Activated CD8-positive, alpha-beta T cell treated with anti-CD3 and anti-CD28 coated beads, Interleukin-2, amount 10 ng/mL, durations not matched to agents 7 days and 5 days (primary cell): ENCODE data around the gene KCNIP2. TPM values are rescaled to one million over a fixed set of nuclear protein-coding genes. Genes with fewer than 3 reads are reported as not detected.

Experiments used
- ATAC-seq: fragments of 150-1000 bp; cut with Tn5 transposase; one replicate; pipeline ENCODE4 v1.10.0; 2021; ENCODE audit warnings: moderate library complexity
- CTCF ChIA-PET: fragments of 350-600 bp; sonication (Branson Sonifier 250); formaldehyde crosslinking; loops from one replicate; lab custom pipeline; 2021; ENCODE audit warnings: antibody characterized with exemption; lab: Charles Lee
- POLR2A ChIA-PET: fragments of 350-600 bp; sonication (Branson Sonifier 250); formaldehyde crosslinking; loops from one replicate; lab custom pipeline; 2021; ENCODE audit warnings: antibody characterized with exemption; lab: Charles Lee
- DNase-seq: peaks from one replicate; pipeline ENCODE4 v3.0.0-alpha.2; 2020
- H3K27ac Mint-ChIP-seq: one replicate; pipeline ENCODE4 v1.8.0; 2021; ENCODE audit warnings: mild to moderate bottlenecking, mixed read lengths
- H3K27me3 Mint-ChIP-seq: one replicate; pipeline ENCODE4 v1.8.0; 2021; ENCODE audit warnings: low read depth, mixed read lengths
- H3K36me3 Mint-ChIP-seq: one replicate; pipeline ENCODE4 v1.8.0; 2021; ENCODE audit warnings: low read depth, mixed read lengths
- H3K4me1 Mint-ChIP-seq: one replicate; pipeline ENCODE4 v1.8.0; 2021; ENCODE audit warnings: low read depth, mixed read lengths
- H3K4me3 Mint-ChIP-seq: one replicate; pipeline ENCODE4 v1.8.0; 2021; ENCODE audit warnings: mild to moderate bottlenecking, mixed read lengths
- H3K9me3 Mint-ChIP-seq: one replicate; pipeline ENCODE4 v1.8.0; 2022; ENCODE audit warnings: mixed read lengths; ENCODE audit not compliant: insufficient read depth
- total RNA-seq, 2 experiments: library from RNA; stranded (reverse); gene quantifications; one replicate each; pipeline ENCODE4 v1.2.3, GENCODE V29; 2021

Gene KCNIP2
- total RNA-seq, 2 experiments from 2014 or later = 1.9 to 2.7 TPM

- ChIA-PET CTCF (interaction anchor here (0.6 to 7.9 kb wide), 48 partner anchors 8 to 569 kb away, joined by 3 to 242 read pairs (median 4); partner anchors contain the start of genes DPCD, FBXW4, OGA and POLL), POLR2A (interaction anchor here (0.6 to 1.1 kb wide), 3 partner anchors 14 to 210 kb away, joined by 3 to 6 read pairs (median 3); no protein-coding TSS in a partner anchor)
- Mint-ChIP-seq H3K4me1 (peaks cover 57% of the 10 kb centered on the region), H3K27ac (peak overlapping the region; percentile 60), H3K27me3 (peaks cover 19% of the 10 kb centered on the region), H3K4me3 (peak overlapping the region; percentile 100), H3K9me3 (no peaks in the 10 kb centered on the region), H3K36me3 (peaks cover 29% of the 10 kb centered on the region)
- DNase-seq = no peak
- ATAC-seq = no peak
These were observed 62.0 kb downstream of the KCNIP2 start for GRCh38 chr10:101781655-101781983.

GRCh38 chr10:101780818-101781654 lies 62.6 kb downstream of the KCNIP2 start:
- CTCF ChIA-PET = interaction anchor here (0.6 to 7.9 kb wide), 48 partner anchors 9 to 569 kb away, joined by 3 to 242 read pairs (median 4); partner anchors contain the start of genes DPCD, FBXW4, OGA and POLL
- peaks cover 25% of the 10 kb centered on the region for H3K36me3 Mint-ChIP-seq
- peaks cover 57% of the 10 kb centered on the region for H3K4me1 Mint-ChIP-seq
- POLR2A ChIA-PET = interaction anchor here (0.6 to 1.3 kb wide), 4 partner anchors 37 to 210 kb away, joined by 3 to 6 read pairs (median 4); partner anchors contain the start of gene OGA
- H3K27me3 Mint-ChIP-seq = peaks cover 21% of the 10 kb centered on the region
- peak overlapping the region; percentile 9 for H3K4me3 Mint-ChIP-seq
- H3K9me3 Mint-ChIP-seq = no peaks in the 10 kb centered on the region
- ATAC-seq = peak; percentile 59
- DNase-seq = peak; percentile 81
- H3K27ac Mint-ChIP-seq = peak overlapping the region; percentile 4

GRCh38 chr10:101780187-101780817 lies 63.3 kb downstream of the KCNIP2 start:
- ATAC-seq (no peak), DNase-seq (no peak)
- H3K9me3 Mint-ChIP-seq = no peaks in the 10 kb centered on the region
- H3K27ac Mint-ChIP-seq = peak overlapping the region; percentile 60
- H3K36me3 Mint-ChIP-seq = peaks cover 22% of the 10 kb centered on the region
- POLR2A ChIA-PET = interaction anchor here (1.1 to 1.3 kb wide), 2 partner anchors 38 to 177 kb away, joined by 4 read pairs; partner anchors contain the start of gene OGA
- H3K4me1 Mint-ChIP-seq = peaks cover 57% of the 10 kb centered on the region
- peak overlapping the region; percentile 69 for H3K4me3 Mint-ChIP-seq
- peaks cover 22% of the 10 kb centered on the region for H3K27me3 Mint-ChIP-seq
- CTCF ChIA-PET = interaction anchor here (1.3 to 7.9 kb wide), 16 partner anchors 8 to 568 kb away, joined by 3 to 242 read pairs (median 8); partner anchors contain the start of genes DPCD, FBXW4, OGA and POLL

- Mint-ChIP-seq H3K4me1 (peaks cover 58% of the 10 kb centered on the region), H3K9me3 (no peaks in the 10 kb centered on the region), H3K27me3 (peaks cover 27% of the 10 kb centered on the region), H3K27ac (peak overlapping the region; percentile 60), H3K36me3 (peaks cover 18% of the 10 kb centered on the region), H3K4me3 (peak overlapping the region; percentile 69)
- POLR2A ChIA-PET = interaction anchor here (1.3 kb wide), 1 partner anchor 39 kb away, joined by 4 read pairs; the partner anchor contains the start of gene OGA
- peak; percentile 87 for DNase-seq
- CTCF ChIA-PET = interaction anchor here (1.5 to 7.9 kb wide), 11 partner anchors 7 to 230 kb away, joined by 3 to 242 read pairs (median 8); partner anchors contain the start of genes DPCD, OGA and POLL
- peak; percentile 65 for ATAC-seq
These were observed 63.9 kb downstream of the KCNIP2 start for GRCh38 chr10:101779544-101780186.

GRCh38 chr10:101778781-101779543 lies 64.6 kb downstream of the KCNIP2 start:
- ChIA-PET CTCF (interaction anchor here (0.6 to 7.9 kb wide), 5 partner anchors 7 to 313 kb away, joined by 3 to 242 read pairs (median 4); no protein-coding TSS in a partner anchor), POLR2A (no interaction called here)
- Mint-ChIP-seq H3K36me3 (peaks cover 13% of the 10 kb centered on the region), H3K4me3 (peak overlapping the region; percentile 69), H3K27me3 (peaks cover 34% of the 10 kb centered on the region), H3K9me3 (no peaks in the 10 kb centered on the region), H3K27ac (no peak overlapping the region), H3K4me1 (peaks cover 51% of the 10 kb centered on the region)
- ATAC-seq = no peak
- DNase-seq = peak; percentile 28

- Mint-ChIP-seq H3K27ac (no peak overlapping the region), H3K27me3 (peaks cover 41% of the 10 kb centered on the region), H3K4me1 (peaks cover 46% of the 10 kb centered on the region), H3K4me3 (peak overlapping the region; percentile 69), H3K36me3 (peaks cover 10% of the 10 kb centered on the region), H3K9me3 (no peaks in the 10 kb centered on the region)
- ATAC-seq = no peak
- ChIA-PET CTCF (interaction anchor here (0.6 to 7.9 kb wide), 3 partner anchors 20 to 313 kb away, joined by 3 to 242 read pairs (median 4); no protein-coding TSS in a partner anchor), POLR2A (no interaction called here)
- DNase-seq = no peak
These were observed 65.3 kb downstream of the KCNIP2 start for GRCh38 chr10:101778151-101778780.

- no peak overlapping the region for H3K4me3 Mint-ChIP-seq
- ChIA-PET CTCF (interaction anchor here (0.5 kb wide), 1 partner anchor 13 kb away, joined by 3 read pairs; no protein-coding TSS in a partner anchor), POLR2A (no interaction called here)
- peaks cover 42% of the 10 kb centered on the region for H3K4me1 Mint-ChIP-seq
- H3K9me3 Mint-ChIP-seq = no peaks in the 10 kb centered on the region
- no peak for DNase-seq
- peaks cover 46% of the 10 kb centered on the region for H3K27me3 Mint-ChIP-seq
- ATAC-seq = no peak
- no peak overlapping the region for H3K27ac Mint-ChIP-seq
- H3K36me3 Mint-ChIP-seq = peaks cover 6% of the 10 kb centered on the region
These were observed 65.9 kb downstream of the KCNIP2 start for GRCh38 chr10:101777619-101778145.

- CTCF ChIA-PET = interaction anchor here (0.7 kb wide), 1 partner anchor 174 kb away, joined by 4 read pairs; no protein-coding TSS in a partner anchor
- H3K27ac Mint-ChIP-seq = no peak overlapping the region
- peaks cover 6% of the 10 kb centered on the region for H3K36me3 Mint-ChIP-seq
- H3K4me3 Mint-ChIP-seq = no peak overlapping the region
- H3K9me3 Mint-ChIP-seq = no peaks in the 10 kb centered on the region
- ATAC-seq = no peak
- POLR2A ChIA-PET = no interaction called here
- no peak for DNase-seq
- peaks cover 29% of the 10 kb centered on the region for H3K4me1 Mint-ChIP-seq
- H3K27me3 Mint-ChIP-seq = peaks cover 59% of the 10 kb centered on the region
These were observed 67.3 kb downstream of the KCNIP2 start for GRCh38 chr10:101776161-101776817.
